ENCODE measurements around the gene RPGRIP1.
A peak's percentile ranks its signal among the peaks of the same experiment; 100 is the strongest.
"Not testable (repeated sequence)": the region's sequence is repeated elsewhere in the genome, so short reads cannot be mapped to it uniquely, and the experiment has no call there.

Gene RPGRIP1

GRCh38 chr14:21258889-21259787, 20.7 kb upstream of the RPGRIP1 start:
- DNase-seq (ENCODE audit: low read depth in 2 of 2) = no peak

- DNase-seq (ENCODE audit: low read depth in 2 of 2) = no peak
Measured at GRCh38 chr14:21261824-21262223, 18.1 kb upstream of the RPGRIP1 start.

- DNase-seq (ENCODE audit: low read depth in 2 of 2) = no peak
Measured at GRCh38 chr14:21262410-21262809, 17.5 kb upstream of the RPGRIP1 start.

- no peak for DNase-seq (ENCODE audit: low read depth in 2 of 2)
Measured at GRCh38 chr14:21263284-21264024, 16.4 kb upstream of the RPGRIP1 start.

GRCh38 chr14:21264025-21264801, 15.7 kb upstream of the RPGRIP1 start:
- DNase-seq (ENCODE audit: low read depth in 2 of 2) = no peak

- no peak for DNase-seq (ENCODE audit: low read depth in 2 of 2)
Measured at GRCh38 chr14:21267431-21267845, 12.4 kb upstream of the RPGRIP1 start.

GRCh38 chr14:21267886-21268616, 11.8 kb upstream of the RPGRIP1 start:
- DNase-seq (ENCODE audit: low read depth in 2 of 2) = no peak

- no peak for DNase-seq (ENCODE audit: low read depth in 2 of 2)
Measured at GRCh38 chr14:21268617-21269251, 11.1 kb upstream of the RPGRIP1 start.

- DNase-seq (ENCODE audit: low read depth in 2 of 2) = peak; percentile 100
Measured at GRCh38 chr14:21269252-21270046, 10.4 kb upstream of the RPGRIP1 start, which contains the start of gene HNRNPC. HNRNPC (minus strand) TSS chr14:21269442; CDS start chr14:21234193, 35,249 bp downstream.

- DNase-seq (ENCODE audit: low read depth in 2 of 2) = not testable (repeated sequence)
Measured at GRCh38 chr14:21272661-21273060, 7.2 kb upstream of the RPGRIP1 start.

GRCh38 chr14:21275261-21275858, 4.5 kb upstream of the RPGRIP1 start:
- DNase-seq (ENCODE audit: low read depth in 2 of 2) = no peak

GRCh38 chr14:21278632-21279031, 1.3 kb upstream of the RPGRIP1 start:
- no peak for DNase-seq (ENCODE audit: low read depth in 2 of 2)

- not testable (repeated sequence) for DNase-seq (ENCODE audit: low read depth in 2 of 2)
Measured at GRCh38 chr14:21281917-21282316, 2.0 kb downstream of the RPGRIP1 start.

GRCh38 chr14:21286516-21286915, 6.6 kb downstream of the RPGRIP1 start:
- not testable (repeated sequence) for DNase-seq (ENCODE audit: low read depth in 2 of 2)

GRCh38 chr14:21287168-21287567, 7.3 kb downstream of the RPGRIP1 start:
- DNase-seq (ENCODE audit: low read depth in 2 of 2) = no peak

GRCh38 chr14:21294026-21294425, 14.1 kb downstream of the RPGRIP1 start:
- DNase-seq (ENCODE audit: low read depth in 2 of 2) = not testable (repeated sequence)

- no peak for DNase-seq (ENCODE audit: low read depth in 2 of 2)
Measured at GRCh38 chr14:21298358-21298757, 18.5 kb downstream of the RPGRIP1 start.

GRCh38 chr14:21299562-21300130, 19.8 kb downstream of the RPGRIP1 start:
- no peak for DNase-seq (ENCODE audit: low read depth in 2 of 2)

GRCh38 chr14:21300892-21301291, 21.0 kb downstream of the RPGRIP1 start:
- DNase-seq (ENCODE audit: low read depth in 2 of 2) = peak in 1 of 2 donors; percentile 2
